PC-3 (cell line): ENCODE data around the gene FNIP1. TPM values are rescaled to one million over a fixed set of nuclear protein-coding genes. Genes with fewer than 3 reads are reported as not detected.

Experiments
- ATAC-seq: fragments of 200-7000 bp; cut with Tn5 transposase; 2 replicates; pipeline ENCODE4 v1.9.1; 2020; ENCODE audit warnings: mild to moderate bottlenecking, moderate library complexity
- BruUV-seq: library from RNA; stranded (reverse); fragments of 400-500 nt; replicated peaks from 2 replicates; lab custom pipeline; 2021; lab: Mats Ljungman, UMichigan
- CTCF ChIA-PET: fragments of 300-600 bp; sonication (Branson Sonifier 250); formaldehyde crosslinking; loops from one replicate; lab custom pipeline; 2022; ENCODE audit warnings: antibody characterized with exemption; lab: Charles Lee
- POLR2A ChIA-PET: fragments of 300-600 bp; sonication (Branson Sonifier 250); formaldehyde crosslinking; loops from one replicate; lab custom pipeline; 2022; ENCODE audit warnings: antibody characterized with exemption; ENCODE audit not compliant: unreplicated experiment; lab: Charles Lee
- DNase-seq: peaks from one replicate; pipeline ENCODE4 v3.0.0-alpha.2; 2015
- H2AFZ ChIP-seq: fragments of 300-600 bp; sonication (generic); 2 replicates; pipeline ENCODE4 v1.6.0; 2016; ENCODE audit warnings: antibody characterized with exemption, low read length
- H3F3A ChIP-seq: fragments of 300-600 bp; sonication (generic); one replicate; pipeline ENCODE4 v1.6.0; 2017; ENCODE audit warnings: antibody characterized with exemption, low read length, control low read depth, mild to moderate bottlenecking; ENCODE audit not compliant: unreplicated experiment
- H3K27ac ChIP-seq: fragments of 300-600 bp; sonication (generic); 2 replicates; pipeline ENCODE4 v1.5.1; 2016; ENCODE audit warnings: mild to moderate bottlenecking, low read length
- H3K27me3 ChIP-seq: fragments of 300-600 bp; sonication (generic); 2 replicates; pipeline ENCODE4 v1.6.1; 2016; ENCODE audit warnings: low read length, mixed read lengths
- H3K36me3 ChIP-seq: fragments of 300-600 bp; sonication (generic); 2 replicates; pipeline ENCODE4 v1.6.1; 2016; ENCODE audit warnings: low read depth, mixed run types, low read length, mixed read lengths
- H3K4me1 ChIP-seq: fragments of 300-600 bp; sonication (generic); 2 replicates; pipeline ENCODE4 v1.5.1; 2016; ENCODE audit warnings: low read length; ENCODE audit not compliant: insufficient read depth
- H3K4me2 ChIP-seq: fragments of 300-600 bp; sonication (generic); 2 replicates; pipeline ENCODE4 v1.6.0; 2016; ENCODE audit warnings: low read length
- H3K4me3 ChIP-seq: fragments of 300-600 bp; sonication (generic); 2 replicates; pipeline ENCODE4 v1.5.1; 2016; ENCODE audit warnings: mild to moderate bottlenecking, low read length, mixed read lengths
- H3K79me2 ChIP-seq: fragments of 300-600 bp; sonication (generic); 2 replicates; pipeline ENCODE4 v1.6.1; 2017; ENCODE audit warnings: low read length, mixed read lengths
- H3K9ac ChIP-seq: fragments of 300-600 bp; sonication (generic); 2 replicates; pipeline ENCODE4 v1.6.0; 2016; ENCODE audit warnings: mild to moderate bottlenecking, low read length
- H3K9me2 ChIP-seq: fragments of 300-600 bp; sonication (generic); replicated peaks from 2 replicates; pipeline ENCODE4 v1.6.1; 2016; ENCODE audit warnings: mixed run types, low read length, mixed read lengths
- H3K9me3 ChIP-seq: fragments of 300-600 bp; sonication (generic); 2 replicates; pipeline ENCODE4 v1.6.1; 2016; ENCODE audit warnings: low read length, mixed read lengths
- H4K20me1 ChIP-seq: fragments of 300-600 bp; sonication (generic); 2 replicates; pipeline ENCODE4 v1.6.1; 2016; ENCODE audit warnings: low read length, mixed read lengths
- EZH2 ChIP-seq: fragments of 300-600 bp; sonication (generic); IDR thresholded peaks from one replicate; pipeline ENCODE4 v1.6.1; 2017; ENCODE audit warnings: antibody characterized with exemption, mild to moderate bottlenecking, low read length; ENCODE audit not compliant: unreplicated experiment
- EZH2phosphoT487 ChIP-seq: fragments of 300-600 bp; sonication (generic); IDR thresholded peaks from 2 replicates; pipeline ENCODE4 v1.6.1; 2018; ENCODE audit warnings: mild to moderate bottlenecking, antibody characterized with exemption, low read length, borderline replicate concordance
- intact Hi-C: fragments of 100-400 bp; cut with micrococcal nuclease; formaldehyde crosslinking; loops from 2 replicates; pipeline ENCODE4 v1.9.0; 2023
- total RNA-seq: library from RNA; depleted of rRNA; stranded (reverse); fragments of >200 nt; gene quantifications from 2 replicates; pipeline ENCODE4 v1.2.3, GENCODE V29; 2014
- TF ChIP-seq, protein P1 (sequence below): fragments of 300-600 bp; sonication (generic); conservative IDR thresholded peaks from 2 replicates; pipeline ENCODE4 v1.5.1; 2017; ENCODE audit warnings: antibody characterized with exemption, low read depth, mild to moderate bottlenecking, low read length

Gene FNIP1
- total RNA-seq, 1 experiment from 2014 or later = 15.1 TPM

GRCh38 chr5:131747180-131748105 lies 49.4 kb downstream of the FNIP1 start:
- no peak overlapping the region for H2AFZ ChIP-seq
- CTCF ChIA-PET = no interaction called here
- no peaks in the 10 kb centered on the region; the same call in 1 of the 2 replicates for H4K20me1 ChIP-seq
- H3K4me2 ChIP-seq = 0 out of 2 replicates have a peak overlapping the region, but pooled peaks have one; percentile 29
- intact Hi-C loops = loop anchor here (2.0 kb wide), 1 partner anchor 49 kb away; the partner anchor contains the start of gene FNIP1
- H3K4me3 ChIP-seq = no peak overlapping the region
- no peaks in the 10 kb centered on the region for H3K9me2 ChIP-seq
- no peak overlapping the region for H3K9ac ChIP-seq
- POLR2A ChIA-PET = no interaction called here
- TF ChIP-seq, protein P1, sequence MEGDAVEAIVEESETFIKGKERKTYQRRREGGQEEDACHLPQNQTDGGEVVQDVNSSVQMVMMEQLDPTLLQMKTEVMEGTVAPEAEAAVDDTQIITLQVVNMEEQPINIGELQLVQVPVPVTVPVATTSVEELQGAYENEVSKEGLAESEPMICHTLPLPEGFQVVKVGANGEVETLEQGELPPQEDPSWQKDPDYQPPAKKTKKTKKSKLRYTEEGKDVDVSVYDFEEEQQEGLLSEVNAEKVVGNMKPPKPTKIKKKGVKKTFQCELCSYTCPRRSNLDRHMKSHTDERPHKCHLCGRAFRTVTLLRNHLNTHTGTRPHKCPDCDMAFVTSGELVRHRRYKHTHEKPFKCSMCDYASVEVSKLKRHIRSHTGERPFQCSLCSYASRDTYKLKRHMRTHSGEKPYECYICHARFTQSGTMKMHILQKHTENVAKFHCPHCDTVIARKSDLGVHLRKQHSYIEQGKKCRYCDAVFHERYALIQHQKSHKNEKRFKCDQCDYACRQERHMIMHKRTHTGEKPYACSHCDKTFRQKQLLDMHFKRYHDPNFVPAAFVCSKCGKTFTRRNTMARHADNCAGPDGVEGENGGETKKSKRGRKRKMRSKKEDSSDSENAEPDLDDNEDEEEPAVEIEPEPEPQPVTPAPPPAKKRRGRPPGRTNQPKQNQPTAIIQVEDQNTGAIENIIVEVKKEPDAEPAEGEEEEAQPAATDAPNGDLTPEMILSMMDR = no peak
- TF ChIP-seq EZH2phosphoT487 = no peak
- no peak for TF ChIP-seq EZH2
- DNase-seq (peak; percentile 13), ATAC-seq (peak; percentile 44)
- H3K27me3 ChIP-seq = no peaks in the 10 kb centered on the region
- no peaks in the 10 kb centered on the region for H3K9me3 ChIP-seq
- no TSS peak for BruUV-seq
- H3F3A ChIP-seq = no peaks in the 10 kb centered on the region
- H3K4me1 ChIP-seq = peaks cover 13% of the 10 kb centered on the region
- H3K79me2 ChIP-seq = peaks cover 49% of the 10 kb centered on the region
- no peak overlapping the region for H3K27ac ChIP-seq
- H3K36me3 ChIP-seq = 0 out of 2 replicates have a peak, but pooled peaks cover 4% of the 10 kb centered on the region

- Histone ChIP-seq H4K20me1 (no peaks in the 10 kb centered on the region; the same call in 1 of the 2 replicates), H3K27me3 (no peaks in the 10 kb centered on the region), H3K79me2 (peaks cover 40% of the 10 kb centered on the region), H3K9me3 (no peaks in the 10 kb centered on the region), H3K9me2 (no peaks in the 10 kb centered on the region), H3K4me2 (no peak overlapping the region), H3K36me3 (peaks cover 6% of the 10 kb centered on the region; the same call in 1 of the 2 replicates), H3K27ac (no peak overlapping the region), H3K4me1 (peaks cover 13% of the 10 kb centered on the region), H3F3A (no peaks in the 10 kb centered on the region), H3K9ac (no peak overlapping the region), H2AFZ (no peak overlapping the region), H3K4me3 (no peak overlapping the region)
- ATAC-seq (no peak), DNase-seq (no peak)
- POLR2A ChIA-PET = no interaction called here
- intact Hi-C loops = no loop called here
- no peak for TF ChIP-seq EZH2phosphoT487
- TF ChIP-seq, protein P1 = no peak
- no peak for TF ChIP-seq EZH2
- no TSS peak for BruUV-seq
- CTCF ChIA-PET = no interaction called here
Observed at GRCh38 chr5:131746423-131746822, 50.4 kb downstream of the FNIP1 start.

GRCh38 chr5:131745703-131746102 lies 51.1 kb downstream of the FNIP1 start:
- TF ChIP-seq EZH2phosphoT487 = no peak
- TF ChIP-seq, protein P1 = no peak
- TF ChIP-seq EZH2 = no peak
- POLR2A ChIA-PET = no interaction called here
- Histone ChIP-seq H4K20me1 (no peaks in the 10 kb centered on the region; the same call in 1 of the 2 replicates), H3K9me2 (no peaks in the 10 kb centered on the region), H3K4me2 (peak overlapping the region; percentile 21; the same call in 1 of the 2 replicates), H2AFZ (no peak overlapping the region), H3F3A (no peaks in the 10 kb centered on the region), H3K4me3 (no peak overlapping the region), H3K27me3 (no peaks in the 10 kb centered on the region), H3K27ac (no peak overlapping the region), H3K36me3 (peaks cover 6% of the 10 kb centered on the region; the same call in 1 of the 2 replicates), H3K79me2 (peaks cover 33% of the 10 kb centered on the region), H3K9me3 (no peaks in the 10 kb centered on the region), H3K9ac (no peak overlapping the region), H3K4me1 (peaks cover 13% of the 10 kb centered on the region)
- CTCF ChIA-PET = no interaction called here
- intact Hi-C loops = no loop called here
- peak; percentile 30 for ATAC-seq
- DNase-seq = peak; percentile 9
- BruUV-seq = no TSS peak
